Gastrocnemius medialis (tissue), 4 donors: ENCODE measurements around the gene UNC13C. TPM values are rescaled to one million over a fixed set of nuclear protein-coding genes. Genes with fewer than 3 reads are reported as not detected.

ENCODE experiments used
- ATAC-seq, 2 donors: fragments of 150-250 bp; one replicate each; pipeline ENCODE4 v1.9.1; 2016
- DNase-seq, 2 donors: peaks; one replicate each; pipeline ENCODE4 v3.0.0-alpha.2; 2019
- H3K27ac ChIP-seq, 4 donors: fragments of 200-600 bp; sonication (generic); 1 replicate in 1 of 4; 2 replicates in 3 of 4; pipeline ENCODE4 v1.5.1; 2016 to 2018; ENCODE audit warnings: mild to moderate bottlenecking in 2 of 4, moderate library complexity in 1 of 4
- H3K27me3 ChIP-seq, 3 donors: fragments of 200-600 bp; sonication (generic) in 2 of 3; 1 replicate in 1 of 3; 2 replicates in 2 of 3; pipeline versions ENCODE4 v1.5.1 to v1.6.0; 2016 to 2019; ENCODE audit warnings: mild to moderate bottlenecking in 1 of 3, moderate library complexity in 1 of 3
- H3K36me3 ChIP-seq, 2 donors: fragments of 200-600 bp; sonication (generic) in 1 of 2; one replicate each; pipeline ENCODE4 v1.5.1; 2017 to 2018
- H3K4me1 ChIP-seq, 2 donors: fragments of 200-600 bp; sonication (generic) in 1 of 2; one replicate each; pipeline ENCODE4 v1.5.1; 2016 to 2017; ENCODE audit warnings: mild to moderate bottlenecking in 2 of 2
- H3K4me3 ChIP-seq, 4 donors: fragments of 200-600 bp; sonication (generic) in 3 of 4; 1 replicate in 1 of 4; 2 replicates in 3 of 4; pipeline ENCODE4 v1.5.1; 2016 to 2019; ENCODE audit warnings: mild to moderate bottlenecking in 2 of 4
- H3K9me3 ChIP-seq, 3 donors: fragments of 200-600 bp; sonication (generic) in 2 of 3; 1 replicate in 1 of 3; 2 replicates in 2 of 3; pipeline ENCODE4 v1.5.1; 2016 to 2019
- POLR2A ChIP-seq, 2 donors: fragments of 450-650 bp; IDR thresholded peaks; one replicate each; pipeline ENCODE4 v1.6.1; 2017; ENCODE audit warnings: antibody characterized with exemption in 2 of 2, mild to moderate bottlenecking in 2 of 2, moderate library complexity in 2 of 2
- in situ Hi-C, 4 donors: fragments of 200-750 bp; cut with MboI; loops; one replicate each; pipeline versions ENCODE4 v1.15.0 to v1.8.0; 2017; ENCODE audit warnings: low sequenced_read_pairs in 4 of 4
- intact Hi-C: fragments of 100-400 bp; cut with DNase I; formaldehyde crosslinking; loops from one replicate; pipeline ENCODE4 v1.15.1; 2023; ENCODE audit warnings: low total_unique reads
- total RNA-seq, 4 donors: library from RNA; depleted of rRNA; stranded (reverse); fragments of >200 nt; gene quantifications; one replicate each; pipeline versions ENCODE4 v1.1.0 to v1.2.3, GENCODE V29; 2016
- TF ChIP-seq, protein P1 (sequence below), 5 experiments: fragments of 450-650 bp in 3 of 5; fragments of 200-600 bp in 2 of 5; sonication (generic) in 2 of 5; IDR thresholded peaks in 4 of 5; conservative IDR thresholded peaks in 1 of 5; 1 replicate in 4 of 5; 2 replicates in 1 of 5; pipeline ENCODE4 v1.5.1; 2016 to 2019; ENCODE audit warnings: antibody characterized with exemption in 5 of 5, mild to moderate bottlenecking in 3 of 5, moderate library complexity in 3 of 5

UNC13C gene
- total RNA-seq, 4 donors from 2014 or later: 2.5 to 6.6 (median 3.6) TPM

DNA sequence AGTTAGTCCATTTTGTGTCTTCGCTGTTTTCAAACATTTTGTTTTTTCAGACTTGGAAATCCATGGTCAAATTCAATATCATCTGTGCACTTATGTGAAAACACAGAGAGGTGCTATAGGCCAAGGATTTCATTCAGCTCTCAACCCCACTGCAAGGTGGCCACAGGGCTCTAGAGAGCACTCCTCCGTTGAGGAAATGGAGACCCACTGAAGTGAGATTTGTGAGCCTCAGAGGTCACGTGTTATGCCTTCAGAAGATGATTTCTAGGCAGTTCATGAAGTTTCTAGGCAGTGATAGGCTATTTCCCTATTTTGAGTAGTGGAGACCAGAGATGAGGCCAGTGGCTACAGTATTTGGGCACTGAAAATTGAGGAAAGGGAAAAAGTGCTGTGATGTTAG is 88.2 kb downstream of the UNC13C start:
- Histone ChIP-seq H3K4me3 (no peak overlapping the region), H3K27ac (no peak overlapping the region), H3K36me3 (no peaks in the 10 kb centered on the region), H3K4me1 (no peaks in the 10 kb centered on the region), H3K27me3 (no peaks in the 10 kb centered on the region), H3K9me3 (no peaks in the 10 kb centered on the region)
- in situ Hi-C loops: no loop called here
- DNase-seq (no peak), ATAC-seq (no peak)
- intact Hi-C loops: no loop called here
- TF ChIP-seq, protein P1, sequence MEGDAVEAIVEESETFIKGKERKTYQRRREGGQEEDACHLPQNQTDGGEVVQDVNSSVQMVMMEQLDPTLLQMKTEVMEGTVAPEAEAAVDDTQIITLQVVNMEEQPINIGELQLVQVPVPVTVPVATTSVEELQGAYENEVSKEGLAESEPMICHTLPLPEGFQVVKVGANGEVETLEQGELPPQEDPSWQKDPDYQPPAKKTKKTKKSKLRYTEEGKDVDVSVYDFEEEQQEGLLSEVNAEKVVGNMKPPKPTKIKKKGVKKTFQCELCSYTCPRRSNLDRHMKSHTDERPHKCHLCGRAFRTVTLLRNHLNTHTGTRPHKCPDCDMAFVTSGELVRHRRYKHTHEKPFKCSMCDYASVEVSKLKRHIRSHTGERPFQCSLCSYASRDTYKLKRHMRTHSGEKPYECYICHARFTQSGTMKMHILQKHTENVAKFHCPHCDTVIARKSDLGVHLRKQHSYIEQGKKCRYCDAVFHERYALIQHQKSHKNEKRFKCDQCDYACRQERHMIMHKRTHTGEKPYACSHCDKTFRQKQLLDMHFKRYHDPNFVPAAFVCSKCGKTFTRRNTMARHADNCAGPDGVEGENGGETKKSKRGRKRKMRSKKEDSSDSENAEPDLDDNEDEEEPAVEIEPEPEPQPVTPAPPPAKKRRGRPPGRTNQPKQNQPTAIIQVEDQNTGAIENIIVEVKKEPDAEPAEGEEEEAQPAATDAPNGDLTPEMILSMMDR (IDR thresholded peaks at IDR 0.05 in 4 of 5, conservative IDR thresholded peaks at IDR 0.05 in 1 of 5): no peak
- no peak for TF ChIP-seq POLR2A (IDR thresholded peaks at IDR 0.05)

DNA sequence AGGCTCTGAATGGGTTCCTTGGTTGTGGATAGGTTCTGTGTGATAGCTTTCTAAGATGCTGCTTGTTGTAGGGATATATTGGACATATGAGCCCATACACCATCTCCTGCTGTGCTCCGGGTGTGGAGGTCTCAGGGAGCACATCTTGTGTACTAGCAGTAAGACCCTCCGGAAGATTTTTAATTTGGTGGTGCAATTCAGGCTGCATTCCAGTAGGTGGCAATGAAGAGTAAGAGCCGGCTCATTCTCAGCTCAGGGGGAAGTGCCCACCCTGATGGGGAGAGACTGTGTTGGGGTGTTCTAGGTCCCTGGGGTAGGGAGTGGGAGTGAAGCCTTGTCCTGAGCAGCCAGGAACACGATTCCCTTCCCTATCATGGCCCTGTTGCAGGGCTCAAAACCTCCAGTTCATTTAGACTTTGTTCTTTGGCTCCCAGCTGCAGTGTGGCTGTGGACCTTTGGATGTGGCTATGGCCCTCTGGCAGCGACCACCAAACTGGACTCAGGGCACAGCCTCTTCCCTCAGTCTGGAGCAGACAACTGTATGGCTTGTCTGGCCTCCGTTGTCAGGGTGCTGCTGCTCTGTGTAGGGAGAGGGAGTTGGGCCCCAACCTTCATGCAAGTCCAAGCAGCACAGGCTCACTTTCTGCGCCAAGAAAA is 104.7 kb downstream of the UNC13C start:
- DNase-seq: no peak
- TF ChIP-seq POLR2A (IDR thresholded peaks at IDR 0.05): no peak
- TF ChIP-seq, protein P1 (IDR thresholded peaks at IDR 0.05 in 4 of 5, conservative IDR thresholded peaks at IDR 0.05 in 1 of 5): peak in 3 of 5 experiments; percentile 36 to 43 (median 41)
- no peaks in the 10 kb centered on the region for H3K27me3 ChIP-seq
- H3K4me3 ChIP-seq: no peak overlapping the region
- intact Hi-C loops (no loop called here), in situ Hi-C loops (no loop called here)
- H3K36me3 ChIP-seq: no peaks in the 10 kb centered on the region
- no peaks in the 10 kb centered on the region for H3K4me1 ChIP-seq
- ATAC-seq: no peak
- no peak overlapping the region for H3K27ac ChIP-seq
- no peaks in the 10 kb centered on the region for H3K9me3 ChIP-seq

- ATAC-seq: no peak
- Histone ChIP-seq H3K9me3 (no peaks in the 10 kb centered on the region), H3K4me3 (no peak overlapping the region), H3K27ac (no peak overlapping the region), H3K36me3 (no peaks in the 10 kb centered on the region), H3K4me1 (no peaks in the 10 kb centered on the region), H3K27me3 (no peaks in the 10 kb centered on the region)
- no peak for DNase-seq
- intact Hi-C loops: no loop called here
- no peak for TF ChIP-seq POLR2A (IDR thresholded peaks at IDR 0.05)
- TF ChIP-seq, protein P1 (IDR thresholded peaks at IDR 0.05 in 4 of 5, conservative IDR thresholded peaks at IDR 0.05 in 1 of 5): no peak
- in situ Hi-C loops: no loop called here
Measured at GRCh38 chr15:54083501-54083900, 105.3 kb downstream of the UNC13C start.

DNA sequence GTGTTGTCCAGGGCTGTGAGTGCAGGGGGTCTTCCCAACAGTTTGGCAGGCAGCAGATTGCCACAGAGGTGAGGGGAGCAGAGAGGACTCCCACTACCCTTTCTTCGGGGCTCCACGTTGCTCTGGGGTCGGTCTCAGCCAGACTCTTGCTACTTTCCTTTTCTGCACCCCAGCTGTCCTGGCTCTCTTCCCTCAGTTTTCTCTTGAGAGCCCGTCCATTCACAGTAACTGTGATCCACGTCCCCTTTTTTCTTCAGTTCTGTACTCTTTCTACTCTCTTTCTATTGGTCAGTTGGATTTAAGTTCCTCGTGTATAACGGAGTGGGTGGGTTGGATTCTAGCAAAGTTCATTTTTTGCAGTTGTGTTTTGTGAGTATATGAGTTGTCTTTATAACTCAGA is 105.8 kb downstream of the UNC13C start:
- Histone ChIP-seq H3K27ac (no peak overlapping the region), H3K27me3 (no peaks in the 10 kb centered on the region), H3K4me3 (no peak overlapping the region), H3K9me3 (no peaks in the 10 kb centered on the region), H3K4me1 (no peaks in the 10 kb centered on the region), H3K36me3 (no peaks in the 10 kb centered on the region)
- no peak for ATAC-seq
- in situ Hi-C loops: no loop called here
- intact Hi-C loops: no loop called here
- DNase-seq: no peak
- TF ChIP-seq, protein P1 (IDR thresholded peaks at IDR 0.05 in 4 of 5, conservative IDR thresholded peaks at IDR 0.05 in 1 of 5): no peak
- no peak for TF ChIP-seq POLR2A (IDR thresholded peaks at IDR 0.05)
